Measurements from ENCODE around the gene DCAF6.

Gene DCAF6

DNA sequence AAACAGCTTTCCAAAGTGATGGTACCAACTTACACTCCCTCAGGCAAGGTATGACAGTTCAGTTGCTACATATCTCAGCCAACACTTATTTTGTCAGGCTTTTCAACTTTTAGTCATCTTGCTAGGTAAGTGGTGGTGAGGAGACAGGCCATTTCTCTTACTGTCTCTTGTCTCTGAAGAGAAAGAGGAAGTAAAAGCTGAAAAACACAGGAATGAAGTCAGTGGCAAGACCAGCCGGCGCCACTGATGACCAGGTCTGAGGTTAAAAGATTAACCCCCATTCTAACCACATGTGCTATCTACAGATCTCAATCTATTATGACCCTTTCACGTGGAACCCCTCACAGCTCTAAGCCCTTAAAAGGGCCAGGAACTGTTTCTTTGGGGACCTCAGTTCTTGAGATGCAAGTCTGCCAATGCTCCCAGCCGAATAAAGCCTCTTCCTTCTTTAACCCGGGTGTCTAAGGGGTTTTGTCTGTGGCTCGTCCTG is 26.7 kb upstream of the DCAF6 start:
- no peaks in the 10 kb centered on the region for H3K36me3 ChIP-seq (ENCODE audit: insufficient read depth, low read length)
- H3K4me1 ChIP-seq (ENCODE audit: insufficient read depth, low read length) = no peaks in the 10 kb centered on the region
- H3K4me3 ChIP-seq (ENCODE audit: low read depth in 1 of 2, low read length in 2 of 2) = no peak overlapping the region
- no peak overlapping the region for H3K27ac ChIP-seq (ENCODE audit: low read depth, low read length)
- no peaks in the 10 kb centered on the region for H3K9me3 ChIP-seq (ENCODE audit: low read length)
- no peak overlapping the region for H3K9ac ChIP-seq (ENCODE audit: low read length)
- H3K27me3 ChIP-seq (ENCODE audit: control insufficient read depth in 1 of 2, insufficient read depth in 2 of 2, low read length in 2 of 2) = no peaks in the 10 kb centered on the region

GRCh38 chr1:167910530-167910929 is 26.0 kb upstream of the DCAF6 start:
- Histone ChIP-seq H3K36me3 (ENCODE audit: insufficient read depth, low read length) (no peaks in the 10 kb centered on the region), H3K27ac (ENCODE audit: low read depth, low read length) (no peak overlapping the region), H3K9me3 (ENCODE audit: low read length) (no peaks in the 10 kb centered on the region), H3K4me3 (ENCODE audit: low read depth in 1 of 2, low read length in 2 of 2) (no peak overlapping the region), H3K4me1 (ENCODE audit: insufficient read depth, low read length) (no peaks in the 10 kb centered on the region), H3K27me3 (ENCODE audit: control insufficient read depth in 1 of 2, insufficient read depth in 2 of 2, low read length in 2 of 2) (no peaks in the 10 kb centered on the region), H3K9ac (ENCODE audit: low read length) (no peak overlapping the region)

GRCh38 chr1:167911413-167911812 is 25.1 kb upstream of the DCAF6 start:
- Histone ChIP-seq H3K4me3 (ENCODE audit: low read depth in 1 of 2, low read length in 2 of 2) (no peak overlapping the region), H3K4me1 (ENCODE audit: insufficient read depth, low read length) (no peaks in the 10 kb centered on the region), H3K27me3 (ENCODE audit: control insufficient read depth in 1 of 2, insufficient read depth in 2 of 2, low read length in 2 of 2) (no peaks in the 10 kb centered on the region), H3K36me3 (ENCODE audit: insufficient read depth, low read length) (no peaks in the 10 kb centered on the region), H3K9me3 (ENCODE audit: low read length) (no peaks in the 10 kb centered on the region), H3K9ac (ENCODE audit: low read length) (no peak overlapping the region), H3K27ac (ENCODE audit: low read depth, low read length) (no peak overlapping the region)

GRCh38 chr1:167912294-167912693 is 24.2 kb upstream of the DCAF6 start:
- Histone ChIP-seq H3K4me3 (ENCODE audit: low read depth in 1 of 2, low read length in 2 of 2) (no peak overlapping the region), H3K4me1 (ENCODE audit: insufficient read depth, low read length) (no peaks in the 10 kb centered on the region), H3K27ac (ENCODE audit: low read depth, low read length) (no peak overlapping the region), H3K9ac (ENCODE audit: low read length) (no peak overlapping the region), H3K9me3 (ENCODE audit: low read length) (no peaks in the 10 kb centered on the region), H3K36me3 (ENCODE audit: insufficient read depth, low read length) (no peaks in the 10 kb centered on the region), H3K27me3 (ENCODE audit: control insufficient read depth in 1 of 2, insufficient read depth in 2 of 2, low read length in 2 of 2) (no peaks in the 10 kb centered on the region)

DNA sequence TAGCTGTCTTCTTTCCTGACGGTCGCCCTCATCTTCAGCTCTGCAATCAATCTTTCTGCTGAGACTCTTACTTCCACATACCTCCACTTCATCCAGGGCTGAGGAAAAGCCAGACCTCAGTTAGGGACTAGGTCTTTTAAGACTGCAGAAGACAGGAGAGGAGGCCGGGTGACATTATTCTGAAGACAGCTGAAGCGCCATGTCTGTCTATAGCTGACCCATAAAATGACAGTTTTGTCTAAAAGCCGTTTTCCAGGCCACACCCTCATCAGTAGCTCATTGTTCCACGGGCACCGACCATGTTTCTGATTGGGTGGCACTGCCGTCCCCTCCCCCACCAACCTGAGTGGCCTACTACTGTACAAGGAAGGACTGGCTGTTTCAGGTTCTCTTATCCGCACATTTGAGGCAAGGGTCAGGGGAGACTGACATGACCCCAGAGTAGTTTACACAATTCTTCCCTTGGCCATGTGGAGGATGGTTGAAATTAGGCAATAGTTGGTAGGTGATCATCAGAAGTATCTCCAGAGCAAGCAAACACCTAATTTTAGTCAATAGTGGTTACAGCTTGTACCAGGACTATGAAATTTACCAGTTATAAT is 22.5 kb upstream of the DCAF6 start, which contains the start of gene ADCY10:
Gene ADCY10, minus strand, starts transcription at position 240 of the 602 bp plus-strand sequence. CDS start 8,994 bp downstream, outside the sequence.
- Histone ChIP-seq H3K9me3 (ENCODE audit: low read length) (no peaks in the 10 kb centered on the region), H3K27ac (ENCODE audit: low read depth, low read length) (no peak within 1 kb of the TSS), H3K36me3 (ENCODE audit: insufficient read depth, low read length) (peaks cover 3% of the 10 kb centered on the region), H3K27me3 (ENCODE audit: control insufficient read depth in 1 of 2, insufficient read depth in 2 of 2, low read length in 2 of 2) (no peaks in the 10 kb centered on the region), H3K9ac (ENCODE audit: low read length) (no peak within 1 kb of the TSS), H3K4me3 (ENCODE audit: low read depth in 1 of 2, low read length in 2 of 2) (no peak within 1 kb of the TSS), H3K4me1 (ENCODE audit: insufficient read depth, low read length) (no peaks in the 10 kb centered on the region)

GRCh38 chr1:167915569-167915968 is 20.9 kb upstream of the DCAF6 start:
- Histone ChIP-seq H3K27me3 (ENCODE audit: control insufficient read depth in 1 of 2, insufficient read depth in 2 of 2, low read length in 2 of 2) (no peaks in the 10 kb centered on the region), H3K4me1 (ENCODE audit: insufficient read depth, low read length) (no peaks in the 10 kb centered on the region), H3K36me3 (ENCODE audit: insufficient read depth, low read length) (peaks cover 3% of the 10 kb centered on the region), H3K9ac (ENCODE audit: low read length) (no peak overlapping the region), H3K4me3 (ENCODE audit: low read depth in 1 of 2, low read length in 2 of 2) (no peak overlapping the region), H3K9me3 (ENCODE audit: low read length) (no peaks in the 10 kb centered on the region), H3K27ac (ENCODE audit: low read depth, low read length) (no peak overlapping the region)

GRCh38 chr1:167916766-167917511 is 19.5 kb upstream of the DCAF6 start:
- Histone ChIP-seq H3K27me3 (ENCODE audit: control insufficient read depth in 1 of 2, insufficient read depth in 2 of 2, low read length in 2 of 2) (no peaks in the 10 kb centered on the region), H3K27ac (ENCODE audit: low read depth, low read length) (no peak overlapping the region), H3K4me1 (ENCODE audit: insufficient read depth, low read length) (no peaks in the 10 kb centered on the region), H3K4me3 (ENCODE audit: low read depth in 1 of 2, low read length in 2 of 2) (no peak overlapping the region), H3K9me3 (ENCODE audit: low read length) (no peaks in the 10 kb centered on the region), H3K9ac (ENCODE audit: low read length) (no peak overlapping the region), H3K36me3 (ENCODE audit: insufficient read depth, low read length) (peaks cover 3% of the 10 kb centered on the region)

DNA sequence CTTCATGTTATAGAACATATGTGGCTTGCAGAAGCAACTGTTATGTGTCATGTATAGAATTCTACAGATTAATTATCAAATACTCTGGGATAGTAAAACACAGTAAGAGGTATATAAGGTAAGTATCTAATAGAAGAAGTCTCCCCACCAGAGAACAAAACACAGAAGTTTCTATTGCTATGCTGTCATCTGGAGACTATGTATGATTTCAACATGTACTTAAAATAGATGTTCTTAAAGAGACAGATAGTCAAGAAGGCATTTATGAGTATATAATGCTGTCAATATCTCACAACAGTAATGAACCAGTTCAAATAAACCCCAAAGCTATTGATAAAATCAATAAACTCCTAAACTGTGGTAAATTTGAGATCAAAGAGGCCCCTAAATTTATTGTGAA is 14.5 kb upstream of the DCAF6 start:
- no peak overlapping the region for H3K4me3 ChIP-seq (ENCODE audit: low read depth in 1 of 2, low read length in 2 of 2)
- H3K4me1 ChIP-seq (ENCODE audit: insufficient read depth, low read length) = no peaks in the 10 kb centered on the region
- H3K27me3 ChIP-seq (ENCODE audit: control insufficient read depth in 1 of 2, insufficient read depth in 2 of 2, low read length in 2 of 2) = no peaks in the 10 kb centered on the region
- peaks cover 3% of the 10 kb centered on the region for H3K36me3 ChIP-seq (ENCODE audit: insufficient read depth, low read length)
- no peak overlapping the region for H3K9ac ChIP-seq (ENCODE audit: low read length)
- H3K27ac ChIP-seq (ENCODE audit: low read depth, low read length) = no peak overlapping the region
- H3K9me3 ChIP-seq (ENCODE audit: low read length) = no peaks in the 10 kb centered on the region

- Histone ChIP-seq H3K36me3 (ENCODE audit: insufficient read depth, low read length) (peaks cover 3% of the 10 kb centered on the region), H3K27ac (ENCODE audit: low read depth, low read length) (no peak overlapping the region), H3K27me3 (ENCODE audit: control insufficient read depth in 1 of 2, insufficient read depth in 2 of 2, low read length in 2 of 2) (no peaks in the 10 kb centered on the region), H3K4me3 (ENCODE audit: low read depth in 1 of 2, low read length in 2 of 2) (no peak overlapping the region), H3K9ac (ENCODE audit: low read length) (no peak overlapping the region), H3K9me3 (ENCODE audit: low read length) (no peaks in the 10 kb centered on the region), H3K4me1 (ENCODE audit: insufficient read depth, low read length) (no peaks in the 10 kb centered on the region)
Observed at GRCh38 chr1:167922611-167923074, 13.8 kb upstream of the DCAF6 start.

DNA sequence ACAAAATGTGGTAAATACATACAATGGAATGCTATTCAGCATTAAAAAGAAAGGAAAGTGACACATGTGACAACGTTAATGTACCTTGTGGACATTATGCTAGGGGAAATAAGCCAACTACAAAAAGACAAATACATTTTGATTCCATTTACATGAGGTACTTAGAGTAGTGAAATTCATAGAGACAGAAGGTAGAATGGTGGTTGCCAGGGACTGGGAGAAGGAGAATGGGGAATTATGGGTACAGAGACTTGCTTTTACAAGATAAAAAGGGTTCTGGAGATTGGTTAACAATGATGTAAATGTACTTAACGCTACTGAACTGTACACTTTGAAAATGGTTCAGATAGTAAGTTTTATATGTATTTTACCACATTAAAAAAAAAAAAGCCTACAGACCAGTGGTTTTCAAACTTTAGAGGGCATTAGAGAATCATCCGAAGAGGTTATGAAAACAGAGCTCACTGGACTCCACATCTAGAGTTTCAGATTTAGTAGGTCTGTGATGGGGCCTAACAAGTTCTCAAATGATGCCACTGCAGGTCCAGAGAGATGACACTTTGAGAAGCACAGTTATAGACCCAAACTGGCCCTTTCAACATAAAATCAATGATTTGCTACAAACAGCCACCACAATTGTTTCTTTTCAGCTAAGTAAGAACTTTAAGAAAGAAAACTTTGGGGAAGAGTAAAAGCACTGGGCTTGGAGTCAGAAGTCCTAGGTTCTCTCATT is 13.0 kb upstream of the DCAF6 start:
- H3K4me1 ChIP-seq (ENCODE audit: insufficient read depth, low read length) = no peaks in the 10 kb centered on the region
- H3K9me3 ChIP-seq (ENCODE audit: low read length) = no peaks in the 10 kb centered on the region
- H3K27me3 ChIP-seq (ENCODE audit: control insufficient read depth in 1 of 2, insufficient read depth in 2 of 2, low read length in 2 of 2) = no peaks in the 10 kb centered on the region
- H3K9ac ChIP-seq (ENCODE audit: low read length) = no peak overlapping the region
- H3K4me3 ChIP-seq (ENCODE audit: low read depth in 1 of 2, low read length in 2 of 2) = no peak overlapping the region
- H3K36me3 ChIP-seq (ENCODE audit: insufficient read depth, low read length) = no peaks in the 10 kb centered on the region
- no peak overlapping the region for H3K27ac ChIP-seq (ENCODE audit: low read depth, low read length)

DNA sequence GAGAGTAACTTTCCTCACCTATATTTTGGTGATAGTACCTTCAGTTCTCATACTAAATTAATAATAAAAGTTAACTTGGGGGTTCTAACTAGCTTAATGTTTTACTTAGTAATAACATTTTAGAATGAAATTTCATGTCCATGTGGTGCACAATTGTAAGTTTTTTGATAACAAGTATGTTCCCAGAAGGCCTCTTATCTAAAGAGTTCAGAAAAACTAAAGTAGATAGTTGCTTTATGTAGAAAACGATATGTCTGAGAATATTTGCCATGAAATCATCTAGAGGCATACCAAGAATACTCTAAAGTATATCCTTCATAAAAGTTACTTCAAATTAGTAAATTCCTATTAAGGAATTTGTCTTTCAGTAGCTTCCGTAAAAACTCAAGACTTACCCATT is 12.4 kb upstream of the DCAF6 start:
- no peaks in the 10 kb centered on the region for H3K36me3 ChIP-seq (ENCODE audit: insufficient read depth, low read length)
- no peaks in the 10 kb centered on the region for H3K4me1 ChIP-seq (ENCODE audit: insufficient read depth, low read length)
- H3K4me3 ChIP-seq (ENCODE audit: low read depth in 1 of 2, low read length in 2 of 2) = no peak overlapping the region
- H3K9ac ChIP-seq (ENCODE audit: low read length) = no peak overlapping the region
- H3K27me3 ChIP-seq (ENCODE audit: control insufficient read depth in 1 of 2, insufficient read depth in 2 of 2, low read length in 2 of 2) = no peaks in the 10 kb centered on the region
- no peak overlapping the region for H3K27ac ChIP-seq (ENCODE audit: low read depth, low read length)
- H3K9me3 ChIP-seq (ENCODE audit: low read length) = no peaks in the 10 kb centered on the region

All from muscle layer of colon (tissue), 2 donors.